ENCODE data around the gene ACSS3. TPM values are rescaled to one million over a fixed set of nuclear protein-coding genes. Genes with fewer than 3 reads are reported as not detected.

The ACSS3 gene
- total RNA-seq, 2 experiments from 2014 or later = not detected

DNA sequence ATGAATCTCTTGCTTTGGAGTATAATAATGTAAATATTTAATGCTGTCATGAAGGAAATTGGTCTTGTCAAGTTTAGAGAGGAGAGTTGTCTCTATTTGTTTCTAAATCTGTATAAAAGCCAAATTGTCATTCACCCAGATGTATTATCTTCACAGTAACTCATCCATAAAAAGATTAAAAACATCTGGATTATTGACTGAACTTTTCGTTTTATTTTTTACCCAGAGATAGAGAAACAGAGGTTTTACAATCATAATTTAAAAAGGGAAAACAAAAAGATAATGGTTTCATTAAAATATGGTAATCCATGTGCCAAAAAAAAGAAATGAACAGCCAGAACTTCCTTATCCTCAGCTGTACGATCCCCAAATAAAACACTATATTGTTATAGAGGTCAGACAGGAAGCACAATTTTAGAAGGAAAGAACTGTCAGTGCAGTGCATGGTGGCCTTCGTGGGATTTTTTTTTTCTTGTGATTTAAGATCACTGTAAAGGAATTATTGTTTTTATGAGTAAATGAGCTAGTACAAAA lies 125.9 kb downstream of the ACSS3 start:
- H3K27me3 Mint-ChIP-seq = no peaks in the 10 kb centered on the region
- H3K4me3 Mint-ChIP-seq = no peak overlapping the region
- POLR2A ChIA-PET = no interaction called here
- DNase-seq (no peak), ATAC-seq (no peak)
- no peaks in the 10 kb centered on the region for H3K36me3 Mint-ChIP-seq (ENCODE audit: low read depth)
- intact Hi-C loops (cut with micrococcal nuclease) = no loop called here
- peaks cover 1% of the 10 kb centered on the region for H3K9me3 Mint-ChIP-seq
- CTCF ChIA-PET = no interaction called here
- TF ChIP-seq CTCF (IDR thresholded peaks at IDR 0.05) = no peak
- no peaks in the 10 kb centered on the region for H3K4me1 Mint-ChIP-seq (ENCODE audit: low read depth)
- no peak overlapping the region for H3K27ac Mint-ChIP-seq

- DNase-seq = no peak
- Mint-ChIP-seq H3K4me3 (no peak overlapping the region), H3K9me3 (peaks cover 1% of the 10 kb centered on the region), H3K27ac (no peak overlapping the region), H3K27me3 (no peaks in the 10 kb centered on the region), H3K4me1 (ENCODE audit: low read depth) (no peaks in the 10 kb centered on the region), H3K36me3 (ENCODE audit: low read depth) (no peaks in the 10 kb centered on the region)
- no peak for ATAC-seq
- ChIA-PET CTCF (no interaction called here), POLR2A (no interaction called here)
- no peak for TF ChIP-seq CTCF (IDR thresholded peaks at IDR 0.05)
- intact Hi-C loops (cut with micrococcal nuclease) = no loop called here
These were observed 127.5 kb downstream of the ACSS3 start for GRCh38 chr12:81205416-81205815.

GRCh38 chr12:81206429-81206828 lies 128.6 kb downstream of the ACSS3 start:
- ChIA-PET CTCF (no interaction called here), POLR2A (no interaction called here)
- Mint-ChIP-seq H3K4me3 (no peak overlapping the region), H3K27me3 (no peaks in the 10 kb centered on the region), H3K4me1 (ENCODE audit: low read depth) (no peaks in the 10 kb centered on the region), H3K9me3 (peaks cover 1% of the 10 kb centered on the region), H3K27ac (no peak overlapping the region), H3K36me3 (ENCODE audit: low read depth) (no peaks in the 10 kb centered on the region)
- no peak for ATAC-seq
- DNase-seq = no peak
- intact Hi-C loops (cut with micrococcal nuclease) = no loop called here
- TF ChIP-seq CTCF (IDR thresholded peaks at IDR 0.05) = no peak

- TF ChIP-seq CTCF (IDR thresholded peaks at IDR 0.05) = no peak
- ChIA-PET POLR2A (no interaction called here), CTCF (no interaction called here)
- H3K9me3 Mint-ChIP-seq = peaks cover 3% of the 10 kb centered on the region
- intact Hi-C loops (cut with micrococcal nuclease) = no loop called here
- DNase-seq (no peak), ATAC-seq (no peak)
- no peaks in the 10 kb centered on the region for H3K27me3 Mint-ChIP-seq
- no peaks in the 10 kb centered on the region for H3K4me1 Mint-ChIP-seq (ENCODE audit: low read depth)
- H3K27ac Mint-ChIP-seq = no peak overlapping the region
- no peaks in the 10 kb centered on the region for H3K36me3 Mint-ChIP-seq (ENCODE audit: low read depth)
- H3K4me3 Mint-ChIP-seq = no peak overlapping the region
These were observed 129.3 kb downstream of the ACSS3 start for GRCh38 chr12:81207173-81207572.

GRCh38 chr12:81207664-81208063 lies 129.8 kb downstream of the ACSS3 start:
- peaks cover 3% of the 10 kb centered on the region for H3K9me3 Mint-ChIP-seq
- no peaks in the 10 kb centered on the region for H3K36me3 Mint-ChIP-seq (ENCODE audit: low read depth)
- POLR2A ChIA-PET = no interaction called here
- ATAC-seq = no peak
- no peak for TF ChIP-seq CTCF (IDR thresholded peaks at IDR 0.05)
- intact Hi-C loops (cut with micrococcal nuclease) = no loop called here
- no peak overlapping the region for H3K4me3 Mint-ChIP-seq
- H3K27ac Mint-ChIP-seq = no peak overlapping the region
- no peak for DNase-seq
- CTCF ChIA-PET = no interaction called here
- H3K27me3 Mint-ChIP-seq = no peaks in the 10 kb centered on the region
- no peaks in the 10 kb centered on the region for H3K4me1 Mint-ChIP-seq (ENCODE audit: low read depth)

Measured in activated CD8-positive, alpha-beta T cell treated with anti-CD3 and anti-CD28 coated beads for 36 hours (primary cell).